HG02678 (cell line): ENCODE measurements around the gene RBP7.

Experiments
- ATAC-seq: cut with Tn5 transposase; IDR thresholded peaks from one replicate; pipeline ENCODE4 v1.9.1; 2021; ENCODE audit warnings: mild to moderate bottlenecking, moderate library complexity; ENCODE audit not compliant: unreplicated experiment

Gene RBP7

DNA sequence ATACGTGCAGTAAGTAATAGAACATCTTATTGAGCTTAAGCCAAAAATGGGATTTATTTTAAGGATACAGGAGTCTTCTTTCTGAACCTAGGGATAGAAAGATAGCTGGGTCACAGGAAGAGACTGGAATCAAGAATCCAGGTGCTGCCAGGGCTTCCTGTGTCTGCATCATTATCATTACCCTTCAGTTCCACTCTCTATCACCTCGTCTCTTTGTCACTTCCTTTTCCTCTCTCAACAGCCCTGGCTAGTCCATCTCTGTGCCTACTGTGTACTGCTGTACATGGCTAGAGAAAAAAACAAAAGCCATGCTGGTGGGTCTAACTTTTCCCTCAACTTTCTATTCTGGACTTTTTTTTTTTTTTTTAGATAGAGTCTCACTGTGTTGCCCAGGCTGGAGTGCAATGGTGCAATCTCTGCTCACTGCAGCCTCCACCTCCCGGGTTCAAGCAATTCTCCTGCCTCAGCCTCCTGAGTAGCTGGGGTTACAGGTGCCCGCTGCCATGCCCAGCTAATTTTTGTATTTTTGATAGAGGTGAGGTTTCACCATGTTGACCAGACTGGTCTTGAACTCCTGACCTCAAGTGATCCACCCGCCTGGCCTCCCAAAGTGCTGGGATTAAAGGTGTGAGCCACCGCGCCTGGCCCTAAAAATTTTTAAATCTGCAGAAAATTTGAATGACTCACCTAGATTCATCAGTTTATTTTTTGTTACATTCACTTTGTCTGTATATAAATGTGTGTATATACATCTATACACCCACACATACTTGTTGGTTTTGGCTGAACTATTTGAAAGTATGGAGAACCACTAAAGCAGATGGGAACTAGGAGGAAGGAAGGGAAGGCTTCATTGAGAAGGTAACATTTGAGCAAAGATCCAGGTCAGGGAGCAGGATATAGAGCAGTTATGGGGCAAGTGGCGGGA, 67.7 kb downstream of the RBP7 start:
- ATAC-seq: no peak

DNA sequence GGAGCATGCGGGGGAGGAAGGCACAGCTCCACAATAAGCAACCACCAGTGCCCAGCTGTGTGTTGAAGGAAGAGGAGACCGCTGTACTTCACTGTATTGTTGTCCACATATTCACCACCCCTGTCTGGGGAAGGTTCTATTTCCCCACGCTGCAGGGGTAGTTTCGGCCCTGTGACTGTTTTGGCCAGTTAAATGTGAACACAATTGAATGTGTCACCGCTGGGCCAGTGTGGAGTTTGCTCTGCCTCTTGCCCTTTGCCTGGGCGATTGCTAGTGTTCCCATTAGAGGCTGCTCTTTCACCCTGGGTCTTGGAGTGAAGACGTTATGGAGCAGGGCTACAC, 68.3 kb downstream of the RBP7 start:
- ATAC-seq: no peak
